Measurements from ENCODE around the gene CCDC146.

- TF ChIP-seq POLR2A (IDR thresholded peaks at IDR 0.05) (no peak), CTCF (IDR thresholded peaks at IDR 0.05) (no peak)
Observed at GRCh38 chr7:77313085-77313484, 190.7 kb downstream of the CCDC146 start.

Measured in vagina (tissue), 2 donors.